Measurements from ENCODE around the gene FHAD1. TPM values are rescaled to one million over a fixed set of nuclear protein-coding genes. Genes with fewer than 3 reads are reported as not detected.

Gene FHAD1
- total RNA-seq, 2 donors from 2014 or later, result 0.27 to 6.5 TPM

DNA sequence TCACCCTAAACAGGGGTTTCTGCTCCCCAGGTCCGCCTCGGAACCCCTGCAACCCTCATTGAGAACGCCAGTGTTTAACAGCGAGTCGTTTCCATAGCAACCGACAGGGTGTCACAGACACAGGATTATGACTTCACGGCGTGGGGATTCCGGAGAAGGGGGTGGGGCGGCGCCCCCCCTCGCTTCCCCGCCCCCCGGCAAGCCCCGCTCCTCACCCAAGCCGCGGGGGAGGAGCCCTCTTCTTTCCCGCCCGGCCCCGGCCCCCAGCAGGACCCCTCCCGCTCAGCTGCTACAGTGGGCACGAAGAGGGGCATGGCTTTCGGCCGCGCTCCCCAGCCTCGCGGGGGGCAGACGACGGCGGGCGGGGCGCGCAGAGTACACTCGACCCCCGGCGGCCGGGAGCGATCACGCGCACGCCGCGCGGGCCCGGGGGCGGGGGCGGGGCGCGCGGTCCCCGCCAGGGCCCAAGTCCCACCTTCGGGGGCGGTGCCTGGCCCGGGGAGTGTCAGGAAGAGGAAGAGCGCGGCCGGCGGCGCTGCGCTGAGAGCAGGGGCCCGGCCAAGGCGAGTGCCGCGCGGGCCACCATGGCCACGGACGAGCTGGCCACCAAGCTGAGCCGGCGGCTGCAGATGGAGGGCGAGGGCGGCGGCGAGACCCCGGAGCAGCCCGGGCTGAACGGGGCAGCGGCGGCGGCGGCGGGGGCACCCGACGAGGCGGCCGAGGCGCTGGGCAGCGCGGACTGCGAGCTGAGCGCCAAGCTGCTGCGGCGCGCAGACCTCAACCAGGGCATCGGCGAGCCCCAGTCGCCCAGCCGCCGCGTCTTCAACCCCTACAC is 162.6 kb downstream of the FHAD1 start, which contains the start of gene EFHD2:
Gene EFHD2 (plus strand): TSS at position 501 of the 835 bp plus-strand sequence. CDS start 84 bp downstream, at position 585.
- H3K4me3 ChIP-seq, result peak within 1 kb of the TSS; percentile 89 to 94
- TF ChIP-seq CTCF (IDR thresholded peaks at IDR 0.05) (peak in 1 of 4 experiments; percentile 29), POLR2A (IDR thresholded peaks at IDR 0.05) (peak; percentile 98), POLR2AphosphoS5 (IDR thresholded peaks at IDR 0.05) (peak; percentile 55)
- WGBS, result under 1% methylated on average over 79 of the region's 99 CpGs
- H3K9me3 ChIP-seq, result no peaks in the 10 kb centered on the region
- H3K4me1 ChIP-seq (replicated peaks), result peaks cover 10% of the 10 kb centered on the region
- peak; percentile 78 for DNase-seq (ENCODE audit: low spot score)
- peak within 1 kb of the TSS; percentile 74 to 75 for H3K27ac ChIP-seq
- intact Hi-C loops (cut with DNase I), result loop anchor here (5.0 kb wide), 1 partner anchor 67 kb away; no protein-coding TSS in a partner anchor
- no peaks in the 10 kb centered on the region for H3K36me3 ChIP-seq
- H3K27me3 ChIP-seq (replicated peaks; ENCODE audit: insufficient read depth), result no peaks in the 10 kb centered on the region

- H3K36me3 ChIP-seq, result no peaks in the 10 kb centered on the region
- intact Hi-C loops (cut with DNase I), result no loop called here
- WGBS, result 1% methylated on average over 49 of the region's 53 CpGs
- TF ChIP-seq POLR2A (IDR thresholded peaks at IDR 0.05) (no peak), POLR2AphosphoS5 (IDR thresholded peaks at IDR 0.05) (no peak), CTCF (IDR thresholded peaks at IDR 0.05) (no peak)
- H3K9me3 ChIP-seq, result no peaks in the 10 kb centered on the region
- peak overlapping the region; percentile 72 to 74 for H3K27ac ChIP-seq
- H3K4me3 ChIP-seq, result peak overlapping the region; percentile 89 to 94
- H3K27me3 ChIP-seq (replicated peaks; ENCODE audit: insufficient read depth), result no peaks in the 10 kb centered on the region
- H3K4me1 ChIP-seq (replicated peaks), result peaks cover 10% of the 10 kb centered on the region
- no peak for DNase-seq (ENCODE audit: low spot score)
Measured at GRCh38 chr1:15410223-15410883, 163.3 kb downstream of the FHAD1 start.

DNA sequence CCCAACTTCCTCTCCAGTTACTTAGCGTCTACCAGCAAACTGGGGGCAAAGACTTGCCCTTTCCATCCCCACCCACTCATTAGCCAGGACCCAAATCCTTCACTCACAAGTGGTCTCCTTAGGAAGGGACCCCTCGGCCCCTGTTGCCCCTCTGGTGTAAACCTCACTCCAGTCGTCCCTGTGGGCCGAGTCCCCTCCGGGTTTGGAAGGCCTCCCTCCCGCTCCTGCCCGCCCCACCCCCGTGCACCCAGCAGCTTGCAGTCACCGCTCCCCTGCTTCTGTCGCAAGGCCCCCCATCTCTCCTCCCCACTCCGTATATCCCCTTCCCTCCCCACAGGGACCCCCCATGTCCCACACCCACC is 163.8 kb downstream of the FHAD1 start:
- Histone ChIP-seq H3K27ac (peak overlapping the region; percentile 72 to 74), H3K27me3 (replicated peaks; ENCODE audit: insufficient read depth) (no peaks in the 10 kb centered on the region), H3K36me3 (no peaks in the 10 kb centered on the region), H3K4me1 (replicated peaks) (peaks cover 12% of the 10 kb centered on the region), H3K9me3 (no peaks in the 10 kb centered on the region), H3K4me3 (peak overlapping the region; percentile 89 to 94)
- TF ChIP-seq CTCF (IDR thresholded peaks at IDR 0.05), result no peak
- TF ChIP-seq POLR2AphosphoS5 (IDR thresholded peaks at IDR 0.05), result no peak
- TF ChIP-seq POLR2A (IDR thresholded peaks at IDR 0.05), result no peak
- WGBS, result 19% methylated on average over 11 of the region's 11 CpGs
- DNase-seq (ENCODE audit: low spot score), result no peak
- intact Hi-C loops (cut with DNase I), result no loop called here

DNA sequence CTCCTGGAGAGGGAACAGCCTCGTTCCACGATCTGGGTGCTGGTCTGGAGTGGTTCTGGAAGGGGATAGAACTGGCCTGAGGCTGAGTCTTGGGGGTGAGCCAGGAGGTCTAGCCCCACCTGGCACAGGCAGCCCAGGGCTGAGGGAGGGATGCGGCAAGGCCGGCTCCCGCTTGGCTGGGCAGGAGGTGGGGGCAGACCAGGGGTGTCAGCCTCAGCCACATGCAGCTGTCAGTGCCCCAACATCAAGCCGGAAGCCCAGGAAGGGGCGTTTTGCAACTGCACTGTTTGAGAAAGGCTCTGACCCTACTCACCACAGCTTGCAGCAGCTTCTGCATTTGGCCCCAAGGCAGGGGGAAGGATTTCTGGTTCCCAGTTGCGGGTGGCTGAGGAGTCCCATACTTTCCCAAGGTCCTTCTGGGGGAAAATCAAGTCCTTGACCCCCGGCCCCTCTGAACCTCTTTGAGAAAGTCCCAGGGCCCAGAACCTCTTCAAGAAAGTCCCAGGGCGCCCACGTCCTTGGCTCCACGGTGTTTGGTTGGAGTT is 164.6 kb downstream of the FHAD1 start:
- DNase-seq (ENCODE audit: low spot score), result no peak
- WGBS, result 37% methylated on average over 11 of the region's 12 CpGs
- intact Hi-C loops (cut with DNase I), result no loop called here
- Histone ChIP-seq H3K36me3 (no peaks in the 10 kb centered on the region), H3K27ac (peak overlapping the region in 1 of 2 donors; percentile 74), H3K4me3 (peak overlapping the region; percentile 89 to 94), H3K4me1 (replicated peaks) (peaks cover 16% of the 10 kb centered on the region), H3K9me3 (no peaks in the 10 kb centered on the region), H3K27me3 (replicated peaks; ENCODE audit: insufficient read depth) (no peaks in the 10 kb centered on the region)
- TF ChIP-seq POLR2AphosphoS5 (IDR thresholded peaks at IDR 0.05), result no peak
- TF ChIP-seq POLR2A (IDR thresholded peaks at IDR 0.05), result peak; percentile 24

DNA sequence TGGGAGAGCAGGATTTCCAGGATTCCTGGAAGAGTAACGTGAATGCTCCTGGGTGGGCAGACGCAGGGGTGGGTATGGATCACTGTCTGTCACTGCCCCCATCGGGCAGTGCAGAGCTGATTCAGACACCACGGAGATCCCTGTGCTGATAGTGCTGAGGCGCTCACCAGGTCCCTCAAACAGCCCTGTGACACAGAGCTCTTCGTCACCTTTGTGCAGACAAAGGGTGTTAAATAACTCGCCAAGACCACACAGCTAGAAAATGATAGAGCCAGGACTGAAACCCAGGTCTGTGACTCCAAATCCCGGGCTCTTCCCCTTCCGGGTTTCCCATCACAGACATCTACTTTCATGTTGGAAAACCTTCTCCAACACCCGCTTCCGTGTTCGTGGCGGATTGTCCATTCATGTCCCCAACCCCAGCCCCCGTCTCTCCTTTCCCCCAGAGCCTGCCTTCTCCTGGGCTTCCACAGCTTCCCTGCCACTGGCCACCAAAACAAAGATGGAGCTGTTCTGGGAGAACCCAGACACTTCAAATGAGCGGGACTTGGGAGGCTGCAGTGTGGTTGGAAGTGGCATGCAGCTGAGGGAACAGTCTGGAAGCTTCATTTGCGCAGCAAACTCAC is 165.3 kb downstream of the FHAD1 start:
- Histone ChIP-seq H3K27ac (peak overlapping the region in 1 of 2 donors; percentile 74), H3K4me1 (replicated peaks) (peaks cover 16% of the 10 kb centered on the region), H3K4me3 (no peak overlapping the region), H3K27me3 (replicated peaks; ENCODE audit: insufficient read depth) (no peaks in the 10 kb centered on the region), H3K9me3 (no peaks in the 10 kb centered on the region), H3K36me3 (no peaks in the 10 kb centered on the region)
- DNase-seq (ENCODE audit: low spot score), result no peak
- intact Hi-C loops (cut with DNase I), result no loop called here
- no peak for TF ChIP-seq POLR2A (IDR thresholded peaks at IDR 0.05)
- TF ChIP-seq POLR2AphosphoS5 (IDR thresholded peaks at IDR 0.05), result no peak
- TF ChIP-seq CTCF (IDR thresholded peaks at IDR 0.05), result no peak
- 65% methylated on average over 16 of the region's 16 CpGs for WGBS

Measured in prostate gland (tissue), 2 donors.